ENCODE data around the gene CTNND2.

The CTNND2 gene

DNA sequence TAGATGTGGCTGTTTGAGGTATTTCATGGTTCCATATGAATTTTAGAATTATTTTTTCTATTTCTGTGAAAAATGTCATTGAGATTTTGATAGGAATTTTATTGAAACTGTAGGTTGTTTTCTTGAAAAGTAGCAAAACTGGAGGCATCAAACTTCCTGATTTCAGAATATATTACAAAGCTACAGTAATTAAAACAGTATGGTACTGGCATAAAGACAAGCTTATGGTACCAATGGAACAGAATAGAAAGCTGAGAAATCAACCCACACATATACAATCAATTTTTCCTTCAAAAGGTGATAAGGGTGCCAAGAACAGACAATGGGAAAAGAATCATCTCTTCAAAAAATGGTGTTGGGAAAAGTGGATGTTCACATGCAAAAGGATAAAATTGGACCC, 945.5 kb downstream of the CTNND2 start:
- no peak for DNase-seq (ENCODE audit: low read depth)
- TF ChIP-seq, protein P1, sequence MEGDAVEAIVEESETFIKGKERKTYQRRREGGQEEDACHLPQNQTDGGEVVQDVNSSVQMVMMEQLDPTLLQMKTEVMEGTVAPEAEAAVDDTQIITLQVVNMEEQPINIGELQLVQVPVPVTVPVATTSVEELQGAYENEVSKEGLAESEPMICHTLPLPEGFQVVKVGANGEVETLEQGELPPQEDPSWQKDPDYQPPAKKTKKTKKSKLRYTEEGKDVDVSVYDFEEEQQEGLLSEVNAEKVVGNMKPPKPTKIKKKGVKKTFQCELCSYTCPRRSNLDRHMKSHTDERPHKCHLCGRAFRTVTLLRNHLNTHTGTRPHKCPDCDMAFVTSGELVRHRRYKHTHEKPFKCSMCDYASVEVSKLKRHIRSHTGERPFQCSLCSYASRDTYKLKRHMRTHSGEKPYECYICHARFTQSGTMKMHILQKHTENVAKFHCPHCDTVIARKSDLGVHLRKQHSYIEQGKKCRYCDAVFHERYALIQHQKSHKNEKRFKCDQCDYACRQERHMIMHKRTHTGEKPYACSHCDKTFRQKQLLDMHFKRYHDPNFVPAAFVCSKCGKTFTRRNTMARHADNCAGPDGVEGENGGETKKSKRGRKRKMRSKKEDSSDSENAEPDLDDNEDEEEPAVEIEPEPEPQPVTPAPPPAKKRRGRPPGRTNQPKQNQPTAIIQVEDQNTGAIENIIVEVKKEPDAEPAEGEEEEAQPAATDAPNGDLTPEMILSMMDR (conservative IDR thresholded peaks at IDR 0.05; ENCODE audit: low read depth, low read length), result no peak

DNA sequence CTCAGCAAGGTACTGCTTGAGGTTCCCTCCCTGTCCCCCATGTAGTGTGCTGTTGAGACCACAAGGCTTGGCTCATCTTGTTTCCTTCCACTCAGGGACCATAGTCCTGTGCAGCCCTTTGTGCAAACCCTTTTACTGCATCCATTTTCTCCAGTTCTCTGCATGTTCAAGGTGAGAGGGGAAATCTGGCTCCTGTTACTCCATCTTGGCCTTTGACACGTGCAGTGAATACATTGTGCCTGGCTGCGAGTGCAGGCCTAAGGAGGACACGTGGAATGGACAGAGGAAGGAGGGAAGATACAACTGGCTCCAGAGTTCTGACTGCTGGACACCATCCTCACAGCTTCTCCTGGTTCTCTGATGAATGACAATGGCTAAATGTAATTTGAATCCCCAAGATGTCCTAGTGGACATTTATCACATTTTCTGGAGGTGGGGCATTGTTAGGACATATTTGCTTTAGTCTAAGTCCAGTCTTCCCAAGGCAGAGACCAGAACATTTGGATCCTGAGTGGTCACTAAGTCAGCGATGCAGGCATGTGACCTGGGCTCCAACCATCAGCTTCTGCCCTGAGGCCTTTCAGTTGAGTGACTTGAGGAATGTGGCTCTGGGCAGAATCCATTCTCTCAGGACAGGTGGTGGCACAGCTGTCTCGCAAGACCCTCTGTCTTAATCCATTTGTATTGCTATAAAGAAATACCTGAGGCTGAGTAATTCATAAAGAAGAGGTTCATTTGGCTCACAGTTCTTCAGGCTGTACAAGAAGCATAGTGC, 954.2 kb downstream of the CTNND2 start:
- TF ChIP-seq, protein P1 (conservative IDR thresholded peaks at IDR 0.05; ENCODE audit: low read depth, low read length), result no peak
- no peak for DNase-seq (ENCODE audit: low read depth)
- no peak overlapping the region for H3K4me3 ChIP-seq (ENCODE audit: low read length)

More for the DNA sequence above, 945.5 kb downstream of the CTNND2 start:
- H3K4me3 ChIP-seq (ENCODE audit: low read length), result no peak overlapping the region

DNA sequence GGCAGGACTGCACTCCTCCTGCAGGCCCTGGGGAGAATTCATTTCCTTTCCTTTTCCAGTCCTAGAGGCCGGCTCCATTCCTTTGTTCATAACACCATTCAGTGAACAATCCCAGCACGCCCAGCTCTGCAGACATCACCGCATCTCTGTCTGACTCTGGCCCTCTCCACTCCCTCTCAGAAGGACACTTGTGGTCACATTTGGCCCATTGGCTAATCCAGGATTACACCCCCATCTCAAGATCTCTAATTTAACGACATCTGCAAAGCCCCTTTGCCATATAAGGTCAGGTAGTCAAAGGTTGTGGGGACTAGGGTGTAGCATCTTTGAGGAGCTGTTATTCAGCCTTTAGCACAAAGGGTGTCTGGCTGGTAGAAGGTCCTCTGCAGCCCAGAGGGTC, 958.2 kb downstream of the CTNND2 start:
- DNase-seq (ENCODE audit: low read depth), result no peak
- H3K4me3 ChIP-seq (ENCODE audit: low read length), result no peak overlapping the region

GRCh38 chr5:10941900-10942299, 962.3 kb downstream of the CTNND2 start:
- no peak overlapping the region for H3K4me3 ChIP-seq (ENCODE audit: low read length)
- DNase-seq (ENCODE audit: low read depth), result no peak
- TF ChIP-seq, protein P1 (conservative IDR thresholded peaks at IDR 0.05; ENCODE audit: low read depth, low read length), result no peak

More for the DNA sequence above, 958.2 kb downstream of the CTNND2 start:
- TF ChIP-seq, protein P1 (conservative IDR thresholded peaks at IDR 0.05; ENCODE audit: low read depth, low read length), result no peak

GRCh38 chr5:10936081-10936855, 968.0 kb downstream of the CTNND2 start:
- DNase-seq (ENCODE audit: low read depth), result no peak
- TF ChIP-seq, protein P1 (conservative IDR thresholded peaks at IDR 0.05; ENCODE audit: low read depth, low read length), result no peak
- no peak overlapping the region for H3K4me3 ChIP-seq (ENCODE audit: low read length)

DNA sequence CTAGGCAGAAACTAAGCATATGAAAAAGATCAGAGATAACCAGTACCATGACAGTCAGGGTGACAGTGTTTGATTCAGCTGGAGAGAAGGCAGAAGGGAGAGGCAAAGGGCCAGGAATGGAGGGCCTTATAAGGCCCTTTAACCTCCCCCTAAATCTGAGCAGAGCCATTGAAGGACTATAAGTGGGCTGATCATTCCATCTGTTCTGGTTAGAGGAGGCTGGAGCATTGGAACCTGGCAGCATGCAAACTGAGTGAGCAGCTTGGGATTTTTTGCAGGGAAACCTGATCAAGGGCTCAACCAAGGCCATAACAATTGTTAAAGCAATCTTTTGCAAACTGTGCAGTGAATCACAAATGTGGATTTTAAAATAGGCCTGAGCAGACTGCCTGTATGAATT, 968.7 kb downstream of the CTNND2 start:
- DNase-seq (ENCODE audit: low read depth), result no peak
- TF ChIP-seq, protein P1 (conservative IDR thresholded peaks at IDR 0.05; ENCODE audit: low read depth, low read length), result no peak
- no peak overlapping the region for H3K4me3 ChIP-seq (ENCODE audit: low read length)

Data from retinal pigment epithelial cell (primary cell).